Left lobe of liver (tissue), 2 donors: ENCODE data around the gene TSEN2. TPM values are rescaled to one million over a fixed set of nuclear protein-coding genes. Genes with fewer than 3 reads are reported as not detected.
"Not testable (repeated sequence)": the region's sequence is repeated elsewhere in the genome, so short reads cannot be mapped to it uniquely, and the experiment has no call there.

Experiments
- ATAC-seq: fragments of 200-7000 bp; cut with Tn5 transposase; one replicate; pipeline ENCODE4 v1.9.1; 2020; ENCODE audit warnings: mild to moderate bottlenecking, moderate library complexity
- DNase-seq: peaks from one replicate; pipeline ENCODE4 v3.0.0-alpha.2; 2020; ENCODE audit warnings: low spot score
- total RNA-seq: library from RNA; stranded (reverse); gene quantifications from one replicate; pipeline ENCODE4 v1.2.1, GENCODE V29; 2021
- donor health status: DM: no; HTN: no; CAD: no; lungs with moderate emphysema.
- donor health status: DM: no; HTN: yes; CAD: no.

Gene TSEN2
- total RNA-seq, 1 donor from 2014 or later: 4.8 TPM

DNA sequence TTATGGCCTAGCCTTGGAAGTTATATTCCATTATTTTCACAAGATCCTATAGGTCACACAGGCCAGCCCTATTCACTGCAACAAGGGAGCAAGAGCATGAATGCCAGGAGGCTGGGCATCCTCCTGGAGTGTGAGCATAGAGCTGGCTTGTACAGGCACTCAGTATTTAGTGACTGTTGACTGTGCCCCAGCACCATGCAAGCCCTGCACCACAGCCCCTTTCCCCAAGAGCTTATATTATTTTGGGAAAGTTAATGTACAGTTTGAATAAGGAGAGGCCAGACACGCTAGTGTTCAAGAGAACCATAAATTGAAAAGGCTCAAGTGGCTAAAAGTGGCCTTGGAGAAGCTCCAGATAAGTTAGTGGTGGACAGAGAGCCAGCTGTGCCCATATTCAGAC, 32.3 kb upstream of the TSEN2 start:
- DNase-seq (no peak), ATAC-seq (no peak)

DNA sequence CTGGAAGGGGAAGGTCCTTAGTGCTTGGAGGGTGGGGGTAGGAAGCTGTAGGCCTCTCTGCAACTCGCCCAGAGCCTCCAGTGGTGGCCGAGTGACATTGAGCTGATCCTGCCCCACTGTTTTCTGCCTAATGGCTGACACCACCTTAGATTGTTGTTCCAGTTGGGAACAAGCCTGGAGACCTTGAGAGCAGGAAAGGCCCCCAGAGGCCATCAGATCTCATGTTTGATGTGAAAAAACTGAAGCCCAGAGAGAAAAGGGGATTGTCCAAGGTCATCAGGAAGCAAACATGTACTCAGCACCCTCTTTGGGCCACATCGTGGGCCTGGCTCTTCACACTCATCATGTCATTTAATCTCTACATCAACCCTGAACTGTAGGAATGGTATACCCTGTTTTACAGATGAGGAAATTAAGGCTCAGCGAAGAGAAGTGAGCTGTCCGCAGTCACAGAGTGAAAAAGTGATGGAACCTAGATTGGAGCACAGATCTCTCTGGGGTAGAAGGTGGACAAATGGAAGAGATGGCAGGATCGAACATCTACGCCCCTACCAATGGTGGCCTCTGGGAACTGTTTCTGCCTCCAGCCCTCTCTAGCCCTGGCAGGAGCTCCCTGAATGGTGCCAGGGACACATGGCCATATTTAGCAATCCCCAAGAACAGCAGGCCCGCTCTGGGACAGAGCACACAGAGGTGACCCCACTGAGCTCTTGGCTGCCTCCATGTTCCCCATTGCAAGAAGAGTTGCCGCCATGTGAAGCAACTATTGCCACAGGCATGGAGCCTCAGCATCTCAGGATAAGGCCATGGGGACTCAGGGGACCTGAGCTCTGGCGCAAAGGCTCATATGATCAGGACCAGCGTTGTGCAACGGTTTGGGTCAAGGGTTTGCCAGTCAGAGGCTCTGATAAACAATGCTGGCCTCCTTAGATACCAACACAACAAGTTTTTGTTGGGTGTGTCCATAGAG, 31.6 kb upstream of the TSEN2 start:
- peak; percentile 42 for ATAC-seq
- no peak for DNase-seq

DNA sequence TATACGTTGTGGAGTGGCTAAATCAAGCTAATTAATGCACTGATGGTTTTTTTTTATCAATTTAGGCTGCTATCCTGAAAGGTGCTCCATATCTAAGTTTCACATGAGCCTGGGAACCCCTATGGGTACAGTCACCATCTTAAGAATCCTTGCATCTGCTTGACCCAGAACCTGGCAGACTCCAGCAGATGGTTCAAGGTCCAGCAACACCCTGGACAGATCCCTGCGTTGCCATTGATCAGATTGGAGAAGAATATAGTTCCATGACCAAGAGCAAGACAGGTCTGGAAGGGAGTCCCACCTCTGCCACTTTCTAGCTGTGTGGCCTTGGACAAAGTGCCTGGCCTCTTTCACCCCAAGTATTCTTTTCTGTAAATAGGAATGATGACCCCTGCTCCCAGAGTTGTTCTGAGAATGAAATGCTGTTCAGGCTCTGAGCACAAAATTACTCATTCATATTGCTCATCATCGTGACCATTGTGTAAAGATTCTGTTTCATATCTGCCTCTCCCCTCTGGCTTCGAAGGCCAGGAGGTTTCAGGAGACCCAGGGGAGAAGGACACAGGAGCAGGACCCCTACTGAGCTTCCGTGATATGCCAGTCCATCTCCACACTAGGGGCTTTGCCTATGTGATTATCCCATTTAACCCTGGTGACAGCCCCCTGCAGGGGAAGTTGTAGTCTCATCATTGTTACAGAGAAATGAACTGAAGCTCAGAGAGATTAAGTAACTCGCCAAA, 30.0 kb upstream of the TSEN2 start:
- ATAC-seq (no peak), DNase-seq (no peak)

DNA sequence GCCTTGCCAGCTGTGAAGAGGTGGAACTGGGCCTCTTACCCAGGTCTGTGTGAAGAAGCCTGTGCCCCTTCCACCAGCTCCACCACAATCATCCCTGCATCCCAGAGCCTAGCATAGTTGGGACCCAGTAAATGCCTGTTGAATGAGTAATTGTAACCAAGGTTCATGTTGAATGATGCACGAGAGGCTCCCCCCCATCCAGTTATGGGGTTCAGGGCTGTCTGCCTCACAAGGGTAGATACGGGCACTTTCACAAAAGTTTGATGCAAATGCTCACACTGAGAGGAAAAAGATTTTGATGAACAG, 29.5 kb upstream of the TSEN2 start:
- DNase-seq (no peak), ATAC-seq (no peak)

DNA sequence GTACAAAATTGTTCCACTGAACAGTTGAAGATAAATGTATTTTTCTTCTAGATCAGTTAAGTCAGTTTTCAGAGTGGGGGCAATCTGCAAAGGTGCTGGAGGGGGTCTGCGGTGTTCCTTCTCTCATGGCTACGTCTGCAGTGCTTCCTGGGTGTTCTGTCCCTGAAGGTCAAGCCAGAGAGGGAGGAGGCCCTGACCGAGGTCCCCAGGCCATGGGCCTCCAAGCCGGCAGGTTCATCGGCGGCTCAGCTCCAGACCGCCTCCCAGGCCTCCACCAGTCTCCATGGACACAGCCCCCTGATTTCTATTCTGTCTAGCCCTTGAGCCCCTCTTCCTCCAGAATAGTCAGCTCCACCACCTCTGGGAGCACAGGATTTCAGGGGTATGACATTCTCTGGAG, 28.5 kb upstream of the TSEN2 start:
- no peak for DNase-seq

DNA sequence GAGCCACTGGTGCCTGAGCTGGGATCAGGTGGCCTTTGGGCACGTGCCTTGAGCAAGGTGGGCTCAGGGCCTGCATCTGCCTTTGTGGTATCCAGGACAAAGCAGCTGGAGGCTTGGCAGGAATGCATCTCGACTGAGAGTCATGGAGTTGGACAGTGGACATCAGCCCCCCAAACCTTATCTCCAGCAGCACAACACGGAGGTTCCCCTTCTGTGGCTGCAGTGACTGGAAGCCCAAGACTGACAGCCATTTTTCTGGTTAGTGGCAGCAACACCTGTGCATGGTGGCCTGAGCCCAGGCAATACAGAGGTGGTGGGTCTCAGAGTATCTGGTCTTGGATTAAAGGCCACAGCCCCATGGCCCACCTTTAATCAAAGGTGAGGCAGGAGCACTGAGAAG, 27.8 kb upstream of the TSEN2 start:
- ATAC-seq (no peak), DNase-seq (no peak)

More for the DNA sequence above, 28.5 kb upstream of the TSEN2 start:
- ATAC-seq: no peak

DNA sequence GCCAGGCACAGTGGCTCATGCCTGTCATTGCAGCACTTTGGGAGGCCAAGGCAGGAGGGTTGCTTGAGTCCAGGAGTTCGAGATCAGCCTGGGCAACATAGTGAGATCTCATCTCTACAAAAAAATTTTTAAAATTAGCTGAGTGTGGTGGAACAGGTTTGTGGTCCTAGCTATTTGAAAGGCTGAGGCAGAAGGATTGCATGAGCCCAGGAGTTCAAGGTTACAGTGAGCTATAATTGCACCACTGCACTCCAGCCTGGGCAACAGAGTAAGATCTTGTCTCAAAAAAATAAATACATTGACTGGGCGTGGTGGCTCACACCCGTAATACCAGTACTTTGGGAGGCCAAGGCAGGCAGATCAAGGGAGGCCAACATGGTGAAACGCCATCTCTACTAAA, 26.9 kb upstream of the TSEN2 start:
- DNase-seq, ATAC-seq: not testable (repeated sequence)

DNA sequence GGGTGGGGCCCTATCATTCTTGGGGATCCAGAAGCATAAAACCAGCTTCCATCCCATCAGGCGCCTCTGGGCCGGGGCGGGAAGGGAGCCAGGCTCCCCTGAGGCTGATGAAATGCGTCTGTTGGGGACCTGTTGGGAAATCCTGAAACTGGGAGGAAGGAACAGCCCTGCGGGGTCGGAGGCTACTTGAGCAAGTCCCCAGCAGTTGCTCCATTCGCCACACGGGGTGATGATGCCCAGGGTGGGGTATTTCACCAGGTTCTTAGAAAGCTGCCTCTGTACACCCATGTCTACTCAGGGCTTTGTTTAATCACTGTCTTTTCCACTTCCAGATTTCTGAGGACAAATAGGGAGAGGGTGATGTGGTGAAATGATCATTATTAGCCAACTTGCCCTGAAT, 25.4 kb upstream of the TSEN2 start:
- no peak for ATAC-seq
- no peak for DNase-seq

DNA sequence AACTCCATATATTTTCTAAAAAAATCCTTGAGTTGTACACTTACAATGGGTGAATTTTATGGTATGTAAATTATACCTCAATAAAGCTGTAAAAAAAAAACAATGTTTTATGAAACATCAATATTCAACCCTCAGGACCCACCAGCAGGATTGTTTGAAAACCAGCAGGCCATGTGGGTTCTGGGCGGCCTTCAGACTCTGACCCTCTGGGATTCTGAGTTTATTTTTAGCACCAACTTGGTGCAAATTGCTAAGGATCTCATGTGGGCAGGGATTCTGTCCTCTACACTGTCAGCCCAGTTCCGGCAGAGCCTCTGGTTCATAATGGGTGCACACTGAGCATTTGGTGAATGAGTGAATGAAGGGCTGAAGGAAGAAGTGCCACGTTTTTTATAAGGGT, 24.2 kb upstream of the TSEN2 start:
- ATAC-seq: no peak
- DNase-seq: no peak

DNA sequence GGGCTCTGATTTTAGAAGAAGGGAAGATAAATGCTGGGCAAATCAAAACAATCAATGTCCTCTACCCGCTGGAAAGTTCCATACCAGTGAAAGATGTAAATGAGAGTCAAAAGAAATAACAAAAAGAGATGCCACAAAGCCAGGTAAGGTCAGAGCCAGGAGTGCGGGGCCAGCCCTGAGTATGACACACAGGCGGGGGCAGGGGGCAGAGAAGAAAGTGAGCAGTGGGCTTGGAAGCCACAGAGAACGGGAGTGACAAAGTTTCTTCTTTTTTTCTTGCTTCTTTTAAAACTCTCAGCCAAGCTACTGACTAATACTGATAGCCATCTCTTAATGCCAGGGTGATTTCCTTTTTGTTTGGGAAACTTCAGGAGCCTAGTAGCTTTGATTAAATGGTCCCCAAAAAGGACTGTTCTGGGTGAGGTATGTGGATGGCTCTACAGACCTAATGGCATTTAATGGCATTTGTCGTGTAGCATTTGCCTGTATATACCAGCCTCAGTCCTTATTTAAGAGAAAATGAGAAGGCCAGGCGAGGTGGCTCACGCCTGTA, 23.1 kb upstream of the TSEN2 start:
- no peak for DNase-seq
- ATAC-seq: no peak

DNA sequence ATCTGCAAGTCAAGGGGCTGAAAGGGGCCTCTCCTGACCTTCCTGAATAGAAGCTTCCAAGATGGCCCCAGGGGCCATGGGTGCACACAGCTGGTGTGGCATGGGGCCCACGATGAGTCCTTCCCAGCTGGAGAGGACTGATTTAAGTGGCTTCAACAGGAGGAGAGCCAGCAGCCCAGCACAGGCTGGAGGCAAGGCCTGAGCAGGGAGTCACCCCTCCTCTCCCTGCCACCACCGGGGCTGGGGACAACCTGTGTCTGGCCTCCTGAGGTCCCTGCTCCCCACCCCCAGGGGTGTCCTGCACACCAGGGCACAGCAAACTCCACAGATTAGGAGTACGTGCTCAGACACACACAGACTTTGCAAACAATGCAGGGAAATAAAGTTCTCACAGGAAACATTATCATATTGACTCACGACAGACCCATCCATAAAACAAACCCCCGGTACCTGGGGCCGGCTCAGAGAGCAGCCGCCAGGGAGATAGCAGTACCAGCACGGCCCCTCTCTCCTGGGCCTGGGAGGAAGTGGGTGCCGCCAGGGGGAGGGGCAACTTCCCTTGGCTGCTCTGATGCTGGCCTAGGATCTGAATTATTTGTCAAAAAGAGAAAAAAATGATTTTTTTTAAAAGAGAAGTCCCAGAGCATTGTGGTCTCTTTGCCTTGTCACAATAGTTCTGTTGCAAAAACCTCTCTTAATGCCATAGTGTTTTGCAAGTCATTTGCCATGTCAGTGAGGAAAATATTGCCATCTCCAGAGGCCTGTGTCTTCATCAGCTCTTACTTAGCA, 21.9 kb upstream of the TSEN2 start:
- ATAC-seq (peak; percentile 6), DNase-seq (no peak)

DNA sequence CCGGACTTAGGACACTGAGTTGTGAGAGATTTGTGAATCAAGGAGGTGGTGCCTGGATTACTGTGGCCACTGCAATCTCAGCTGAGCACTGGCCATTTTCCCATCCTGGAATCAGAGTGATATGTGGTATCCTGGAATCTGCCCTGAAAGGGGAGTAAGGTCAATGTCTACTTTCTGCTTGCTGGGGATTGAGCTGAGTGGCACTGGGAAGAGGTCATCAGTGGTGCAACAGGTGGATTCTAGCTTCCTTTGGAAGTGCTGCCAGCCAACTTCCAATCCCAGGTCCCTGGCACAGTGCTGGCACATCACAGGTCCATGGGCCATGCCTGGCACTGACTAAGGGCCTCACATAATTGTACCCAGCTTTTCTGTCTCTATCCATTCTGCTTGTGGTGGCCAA, 20.6 kb upstream of the TSEN2 start:
- DNase-seq: peak; percentile 86
- peak; percentile 92 for ATAC-seq

DNA sequence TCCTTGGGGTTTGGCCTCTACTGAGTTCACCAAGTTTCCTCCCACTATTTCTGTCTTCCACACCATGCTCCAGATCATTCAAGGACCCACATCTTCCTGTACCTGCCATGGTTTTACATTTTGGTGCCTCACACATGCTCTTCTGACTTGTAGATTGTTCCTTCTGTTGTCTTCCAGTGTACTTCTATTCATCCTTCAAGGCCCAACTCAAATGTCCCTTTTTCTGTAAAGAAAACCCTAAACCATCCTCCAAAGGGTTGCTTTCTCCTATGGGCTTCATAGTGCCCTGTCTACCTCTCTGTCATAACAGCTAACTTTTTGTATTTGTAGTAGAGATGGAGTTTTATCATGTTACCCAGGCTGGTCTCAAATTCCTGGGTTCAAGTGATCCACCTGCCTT, 20.1 kb upstream of the TSEN2 start:
- no peak for DNase-seq
- ATAC-seq: no peak

DNA sequence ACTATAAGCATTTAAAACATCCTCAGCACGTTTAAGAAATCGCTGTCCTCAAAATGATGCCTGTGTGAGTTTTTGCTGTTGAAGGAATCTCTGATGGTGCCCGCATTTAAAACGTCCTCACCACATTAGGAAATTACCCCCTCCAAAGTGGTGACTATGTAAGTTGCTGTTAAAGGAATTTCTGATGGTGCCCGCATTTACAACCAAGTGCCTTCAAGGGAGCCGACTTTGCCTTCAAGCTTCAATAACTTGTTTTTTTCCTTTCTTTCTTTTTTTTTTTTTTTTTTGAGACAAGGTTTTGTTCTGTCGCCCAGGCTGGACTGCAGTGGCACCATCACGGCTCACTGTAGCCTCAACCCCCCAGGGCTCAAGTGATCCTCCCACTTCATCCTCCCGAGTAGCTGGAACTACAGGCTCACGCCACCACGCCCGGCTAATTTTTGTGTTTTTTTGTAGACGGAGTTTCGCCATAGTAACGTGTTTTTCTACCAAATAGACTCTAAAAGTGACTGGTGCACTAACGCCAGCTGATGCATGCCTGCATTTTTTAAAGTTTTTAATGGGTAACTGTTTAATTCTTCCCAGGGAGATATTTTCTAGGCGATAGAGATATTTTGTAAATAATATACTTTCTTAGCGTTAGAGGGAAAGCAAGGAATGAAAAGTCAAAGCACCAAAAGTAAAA, 19.0 kb upstream of the TSEN2 start:
- no peak for ATAC-seq
- DNase-seq: no peak

DNA sequence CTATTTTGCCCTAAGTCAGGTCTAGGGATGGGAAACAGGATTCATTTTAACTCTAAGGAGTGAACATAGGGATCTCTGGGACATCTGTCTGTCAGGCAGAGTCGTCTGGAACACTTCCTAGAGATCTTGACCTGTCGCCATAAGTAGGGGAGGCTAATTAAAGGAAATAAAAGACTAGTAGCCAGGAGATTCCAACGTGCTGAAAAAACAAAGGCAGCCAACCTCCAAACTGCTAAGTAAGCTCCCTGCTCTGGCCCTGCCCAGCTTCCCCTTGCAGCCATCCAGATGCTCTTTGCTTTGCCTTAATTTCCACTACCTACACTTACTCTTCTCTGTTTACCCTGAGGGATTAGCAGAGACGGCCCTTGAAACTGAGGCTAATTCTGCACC, 18.4 kb upstream of the TSEN2 start:
- DNase-seq (no peak), ATAC-seq (no peak)

DNA sequence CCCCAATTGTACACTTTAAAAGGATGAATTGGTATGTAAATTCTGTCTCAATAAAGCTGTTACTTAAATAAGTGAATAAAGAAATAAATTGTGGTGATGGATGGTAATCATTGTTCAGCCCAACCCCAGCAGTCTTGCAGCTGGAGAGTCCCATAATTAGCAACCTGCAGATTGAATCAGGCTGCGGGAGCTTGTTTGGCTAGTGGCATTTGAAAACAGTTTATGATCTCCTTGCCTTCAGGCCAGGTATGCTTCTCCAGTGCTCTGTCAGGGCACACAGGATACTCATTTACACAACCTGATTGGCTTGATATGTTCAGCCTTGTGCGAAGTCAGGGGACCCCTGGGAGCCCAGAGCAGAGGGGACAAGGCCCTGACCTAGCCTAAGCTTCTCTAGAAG, 16.5 kb upstream of the TSEN2 start:
- no peak for DNase-seq

DNA sequence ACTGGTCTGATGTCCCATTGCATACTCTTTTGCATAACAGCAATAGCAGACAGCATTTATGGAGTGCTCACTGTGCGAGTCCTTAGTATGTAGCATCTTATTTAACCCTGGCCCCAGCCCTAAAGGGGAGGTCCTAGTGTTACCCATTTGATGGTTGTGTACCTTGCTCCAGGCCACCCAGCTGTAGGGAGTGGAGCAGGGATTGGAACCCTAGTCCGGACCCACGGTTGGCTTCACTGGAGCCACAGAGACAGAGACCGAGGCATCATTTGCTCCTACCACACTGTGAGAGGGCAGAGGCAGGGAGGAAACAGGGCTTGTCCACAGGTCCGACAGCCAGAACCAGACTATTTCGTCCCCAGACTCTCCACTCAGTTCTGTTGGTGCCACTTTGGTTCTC, 16.0 kb upstream of the TSEN2 start:
- ATAC-seq: no peak
- no peak for DNase-seq

More for the DNA sequence above, 16.5 kb upstream of the TSEN2 start:
- ATAC-seq: no peak

DNA sequence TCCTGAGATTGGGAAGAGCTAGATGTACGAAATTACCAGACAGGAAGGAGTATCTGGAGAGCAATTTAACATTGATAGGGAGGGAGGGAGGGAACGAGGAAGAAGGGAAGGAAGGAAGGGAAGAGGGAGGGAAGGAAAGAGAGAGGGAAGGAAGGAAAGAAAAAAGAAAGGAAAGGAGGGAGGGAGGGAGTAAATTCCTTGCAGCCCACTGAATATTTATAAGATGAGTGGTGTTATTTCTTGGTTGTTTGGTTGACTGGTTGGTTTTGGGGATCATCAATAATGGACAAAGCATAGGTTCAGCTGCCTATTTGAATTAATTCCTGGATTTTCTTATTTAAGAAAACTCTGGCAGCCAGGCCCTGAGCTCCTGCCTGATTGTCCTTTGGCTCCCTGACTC, 15.5 kb upstream of the TSEN2 start:
- ATAC-seq: no peak

DNA sequence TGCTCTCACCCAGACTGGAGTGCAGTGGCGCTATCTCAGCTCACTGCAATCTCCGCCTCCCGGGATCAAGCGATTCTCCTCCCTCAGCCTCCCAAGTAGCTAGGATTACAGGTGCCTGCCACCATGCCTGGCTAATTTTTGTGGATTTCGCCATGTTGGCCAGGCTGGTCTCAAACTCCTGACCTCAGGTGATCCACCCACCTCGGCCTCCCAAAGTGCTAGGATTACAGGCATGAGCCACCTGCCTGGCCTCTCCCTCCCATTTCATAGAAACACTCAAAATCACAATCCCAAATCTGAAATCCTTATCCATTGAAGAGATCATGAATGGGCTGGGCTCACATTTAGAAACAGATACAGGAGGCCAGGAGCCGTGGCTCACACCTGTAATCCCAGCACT, 15.1 kb upstream of the TSEN2 start:
- DNase-seq, ATAC-seq: not testable (repeated sequence)

More for the DNA sequence above, 15.5 kb upstream of the TSEN2 start:
- no peak for DNase-seq

DNA sequence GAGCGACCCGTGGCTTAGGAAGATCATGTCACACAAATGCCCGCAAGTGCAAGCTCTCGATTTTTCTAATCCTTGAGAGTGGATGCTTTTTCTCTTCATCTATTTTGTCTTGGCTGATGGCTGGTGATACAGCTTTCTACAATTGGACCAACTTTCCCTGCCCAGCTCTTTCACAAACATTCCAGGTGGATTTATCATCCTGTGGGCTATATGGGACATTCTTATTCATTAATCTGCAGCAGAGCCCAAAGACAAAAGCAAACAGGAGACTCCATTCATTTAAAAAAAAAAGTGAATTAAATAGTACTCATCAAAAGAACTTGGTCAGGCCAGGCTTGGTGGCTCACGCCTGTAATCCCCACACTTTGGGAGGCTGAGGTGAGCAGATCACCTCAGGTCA, 14.2 kb upstream of the TSEN2 start:
- ATAC-seq (no peak), DNase-seq (no peak)

DNA sequence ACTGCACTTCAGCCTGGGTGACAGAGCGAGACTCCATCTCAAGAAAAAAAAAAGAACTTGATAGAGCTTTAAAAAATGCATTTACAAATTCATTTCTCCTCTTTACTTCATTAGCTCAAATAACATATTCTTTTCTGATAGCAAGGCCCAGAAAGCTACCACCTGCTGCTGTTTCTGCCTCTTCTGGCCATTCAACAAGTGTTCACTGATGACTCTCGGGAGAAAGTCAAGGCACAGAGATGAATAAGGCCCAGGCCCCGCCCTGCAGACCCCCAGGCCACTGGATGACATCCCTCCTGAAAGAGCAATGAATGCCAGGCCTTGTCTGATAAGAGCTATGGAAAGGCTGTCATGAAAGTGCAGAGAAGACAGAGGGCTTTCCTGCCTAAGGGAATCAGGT, 13.6 kb upstream of the TSEN2 start:
- DNase-seq: no peak
- no peak for ATAC-seq
